Measurements from ENCODE around the gene PCDHB12. TPM values are rescaled to one million over a fixed set of nuclear protein-coding genes. Genes with fewer than 3 reads are reported as not detected.
"Not testable (repeated sequence)": the region's sequence is repeated elsewhere in the genome, so short reads cannot be mapped to it uniquely, and the experiment has no call there.

The PCDHB12 gene
- polyA plus RNA-seq, 1 experiment = 0.13 TPM

GRCh38 chr5:141180313-141180712 is 28.2 kb upstream of the PCDHB12 start:
- CTCF ChIA-PET = interaction anchor here (1.0 kb wide), 1 partner anchor 13 kb away, joined by 3 read pairs; no protein-coding TSS in a partner anchor

DNA sequence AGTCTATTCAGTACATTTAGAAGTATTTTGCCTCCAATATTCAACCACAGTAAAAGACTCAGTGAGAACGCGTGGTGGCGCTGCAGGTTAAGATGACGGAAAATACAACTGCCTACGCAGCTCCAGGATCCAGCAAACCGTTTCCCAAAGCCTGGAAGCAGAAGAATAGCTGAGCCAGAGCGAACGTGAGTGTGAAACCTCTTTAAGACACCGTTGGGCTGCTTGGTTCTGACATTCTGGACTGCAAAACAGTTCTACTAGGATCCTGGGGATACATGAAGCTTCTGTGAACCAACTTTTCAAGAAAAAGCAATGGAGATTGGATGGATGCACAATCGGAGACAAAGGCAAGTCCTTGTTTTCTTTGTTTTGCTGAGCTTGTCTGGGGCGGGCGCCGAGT is 26.3 kb upstream of the PCDHB12 start, which contains the start of gene PCDHB16:
PCDHB16 (plus strand) TSS at position 140 of the 400 bp plus-strand sequence; CDS start at position 313, 173 bp downstream.
- ChIA-PET CTCF (interaction anchor here (0.6 to 1.6 kb wide), 10 partner anchors 9 to 409 kb away, joined by 3 to 5 read pairs (median 3); partner anchors contain the start of genes PCDHB10, PCDHB7 and PCDHGB7), POLR2A (no interaction called here)
- no peak for DNase-seq (ENCODE audit: low read depth)
- Histone ChIP-seq H3K4me3 (ENCODE audit: low read depth, low read length) (peak within 1 kb of the TSS; percentile 2; the same call in 1 of the 2 replicates), H3K36me3 (ENCODE audit: control insufficient read depth, insufficient read depth, low read length) (no peaks in the 10 kb centered on the region), H3K27me3 (ENCODE audit: control insufficient read depth, insufficient read depth, low read length) (no peaks in the 10 kb centered on the region)
- TF ChIP-seq, protein P1, sequence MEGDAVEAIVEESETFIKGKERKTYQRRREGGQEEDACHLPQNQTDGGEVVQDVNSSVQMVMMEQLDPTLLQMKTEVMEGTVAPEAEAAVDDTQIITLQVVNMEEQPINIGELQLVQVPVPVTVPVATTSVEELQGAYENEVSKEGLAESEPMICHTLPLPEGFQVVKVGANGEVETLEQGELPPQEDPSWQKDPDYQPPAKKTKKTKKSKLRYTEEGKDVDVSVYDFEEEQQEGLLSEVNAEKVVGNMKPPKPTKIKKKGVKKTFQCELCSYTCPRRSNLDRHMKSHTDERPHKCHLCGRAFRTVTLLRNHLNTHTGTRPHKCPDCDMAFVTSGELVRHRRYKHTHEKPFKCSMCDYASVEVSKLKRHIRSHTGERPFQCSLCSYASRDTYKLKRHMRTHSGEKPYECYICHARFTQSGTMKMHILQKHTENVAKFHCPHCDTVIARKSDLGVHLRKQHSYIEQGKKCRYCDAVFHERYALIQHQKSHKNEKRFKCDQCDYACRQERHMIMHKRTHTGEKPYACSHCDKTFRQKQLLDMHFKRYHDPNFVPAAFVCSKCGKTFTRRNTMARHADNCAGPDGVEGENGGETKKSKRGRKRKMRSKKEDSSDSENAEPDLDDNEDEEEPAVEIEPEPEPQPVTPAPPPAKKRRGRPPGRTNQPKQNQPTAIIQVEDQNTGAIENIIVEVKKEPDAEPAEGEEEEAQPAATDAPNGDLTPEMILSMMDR (IDR thresholded peaks at IDR 0.05; ENCODE audit: insufficient read depth, low read depth, low read length) = peak; percentile 33

More at GRCh38 chr5:141180313-141180712, 28.2 kb upstream of the PCDHB12 start:
- no peak for DNase-seq (ENCODE audit: low read depth)
- Histone ChIP-seq H3K27me3 (ENCODE audit: control insufficient read depth, insufficient read depth, low read length) (no peaks in the 10 kb centered on the region), H3K4me3 (ENCODE audit: low read depth, low read length) (no peak overlapping the region), H3K36me3 (ENCODE audit: control insufficient read depth, insufficient read depth, low read length) (no peaks in the 10 kb centered on the region)
- TF ChIP-seq, protein P1 (IDR thresholded peaks at IDR 0.05; ENCODE audit: insufficient read depth, low read depth, low read length) = no peak
- POLR2A ChIA-PET = no interaction called here

DNA sequence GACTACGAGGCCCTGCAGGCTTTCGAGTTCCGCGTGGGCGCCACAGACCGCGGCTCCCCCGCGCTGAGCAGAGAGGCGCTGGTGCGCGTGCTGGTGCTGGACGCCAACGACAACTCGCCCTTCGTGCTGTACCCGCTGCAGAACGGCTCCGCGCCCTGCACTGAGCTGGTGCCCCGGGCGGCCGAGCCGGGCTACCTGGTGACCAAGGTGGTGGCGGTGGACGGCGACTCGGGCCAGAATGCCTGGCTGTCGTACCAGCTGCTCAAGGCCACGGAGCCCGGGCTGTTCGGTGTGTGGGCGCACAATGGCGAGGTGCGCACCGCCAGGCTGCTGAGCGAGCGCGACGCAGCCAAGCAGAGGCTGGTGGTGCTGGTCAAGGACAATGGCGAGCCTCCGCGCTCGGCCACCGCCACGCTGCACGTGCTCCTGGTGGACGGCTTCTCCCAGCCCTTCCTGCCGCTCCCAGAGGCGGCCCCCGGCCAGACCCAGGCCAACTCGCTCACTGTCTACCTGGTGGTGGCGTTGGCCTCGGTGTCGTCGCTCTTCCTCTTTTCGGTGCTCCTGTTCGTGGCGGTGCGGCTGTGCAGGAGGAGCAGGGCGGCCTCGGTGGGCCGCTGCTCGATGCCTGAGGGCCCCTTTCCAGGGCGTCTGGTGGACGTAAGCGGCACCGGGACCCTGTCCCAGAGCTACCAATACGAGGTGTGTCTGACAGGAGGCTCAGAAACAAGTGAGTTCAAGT is 24.2 kb upstream of the PCDHB12 start:
- DNase-seq (ENCODE audit: low read depth); H3K27me3 ChIP-seq (ENCODE audit: control insufficient read depth, insufficient read depth, low read length); POLR2A ChIA-PET; CTCF ChIA-PET; H3K36me3 ChIP-seq (ENCODE audit: control insufficient read depth, insufficient read depth, low read length); H3K4me3 ChIP-seq (ENCODE audit: low read depth, low read length): not testable (repeated sequence)

GRCh38 chr5:141186897-141187512 is 21.5 kb upstream of the PCDHB12 start, which contains the start of gene PCDHB9:
PCDHB9 (plus strand) TSS chr5:141187161; CDS start chr5:141187319, 158 bp downstream.
- CTCF ChIA-PET = interaction anchor here (0.7 to 2.2 kb wide), 8 partner anchors 12 to 379 kb away, joined by 3 to 8 read pairs (median 3); partner anchors contain the start of genes PCDHB11, PCDHB6, PCDHGB3 and TAF7
- no peak for DNase-seq (ENCODE audit: low read depth)
- Histone ChIP-seq H3K27me3 (ENCODE audit: control insufficient read depth, insufficient read depth, low read length) (no peaks in the 10 kb centered on the region), H3K4me3 (ENCODE audit: low read depth, low read length) (peak within 1 kb of the TSS; percentile 31), H3K36me3 (ENCODE audit: control insufficient read depth, insufficient read depth, low read length) (no peaks in the 10 kb centered on the region)
- POLR2A ChIA-PET = interaction anchor here (0.6 kb wide), 1 partner anchor 405 kb away, joined by 4 read pairs; no protein-coding TSS in a partner anchor
- TF ChIP-seq, protein P1 (IDR thresholded peaks at IDR 0.05; ENCODE audit: insufficient read depth, low read depth, low read length) = peak; percentile 50

GRCh38 chr5:141188682-141189081 is 19.8 kb upstream of the PCDHB12 start:
- POLR2A ChIA-PET; DNase-seq (ENCODE audit: low read depth); CTCF ChIA-PET: not testable (repeated sequence)

DNA sequence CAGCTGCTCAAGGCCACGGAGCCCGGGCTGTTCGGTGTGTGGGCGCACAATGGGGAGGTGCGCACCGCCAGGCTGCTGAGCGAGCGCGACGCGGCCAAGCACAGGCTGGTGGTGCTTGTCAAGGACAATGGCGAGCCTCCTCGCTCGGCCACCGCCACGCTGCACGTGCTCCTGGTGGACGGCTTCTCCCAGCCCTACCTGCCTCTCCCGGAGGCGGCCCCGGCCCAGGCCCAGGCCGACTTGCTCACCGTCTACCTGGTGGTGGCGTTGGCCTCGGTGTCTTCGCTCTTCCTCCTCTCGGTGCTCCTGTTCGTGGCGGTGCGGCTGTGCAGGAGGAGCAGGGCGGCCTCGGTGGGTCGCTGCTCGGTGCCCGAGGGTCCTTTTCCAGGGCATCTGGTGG is 19.4 kb upstream of the PCDHB12 start:
- DNase-seq (ENCODE audit: low read depth); H3K36me3 ChIP-seq (ENCODE audit: control insufficient read depth, insufficient read depth, low read length); POLR2A ChIA-PET; H3K27me3 ChIP-seq (ENCODE audit: control insufficient read depth, insufficient read depth, low read length); H3K4me3 ChIP-seq (ENCODE audit: low read depth, low read length); CTCF ChIA-PET: not testable (repeated sequence)

More at GRCh38 chr5:141188682-141189081, 19.8 kb upstream of the PCDHB12 start:
- not testable (repeated sequence) for H3K27me3 ChIP-seq (ENCODE audit: control insufficient read depth, insufficient read depth, low read length); H3K36me3 ChIP-seq (ENCODE audit: control insufficient read depth, insufficient read depth, low read length); H3K4me3 ChIP-seq (ENCODE audit: low read depth, low read length)
